GM18858 (cell line): ENCODE measurements around the gene ZNF680.
"Not testable (repeated sequence)": the region's sequence is repeated elsewhere in the genome, so short reads cannot be mapped to it uniquely, and the experiment has no call there.

Experiments
- ATAC-seq: cut with Tn5 transposase; IDR thresholded peaks from one replicate; pipeline ENCODE4 v1.9.1; 2021; ENCODE audit not compliant: unreplicated experiment

Gene ZNF680

DNA sequence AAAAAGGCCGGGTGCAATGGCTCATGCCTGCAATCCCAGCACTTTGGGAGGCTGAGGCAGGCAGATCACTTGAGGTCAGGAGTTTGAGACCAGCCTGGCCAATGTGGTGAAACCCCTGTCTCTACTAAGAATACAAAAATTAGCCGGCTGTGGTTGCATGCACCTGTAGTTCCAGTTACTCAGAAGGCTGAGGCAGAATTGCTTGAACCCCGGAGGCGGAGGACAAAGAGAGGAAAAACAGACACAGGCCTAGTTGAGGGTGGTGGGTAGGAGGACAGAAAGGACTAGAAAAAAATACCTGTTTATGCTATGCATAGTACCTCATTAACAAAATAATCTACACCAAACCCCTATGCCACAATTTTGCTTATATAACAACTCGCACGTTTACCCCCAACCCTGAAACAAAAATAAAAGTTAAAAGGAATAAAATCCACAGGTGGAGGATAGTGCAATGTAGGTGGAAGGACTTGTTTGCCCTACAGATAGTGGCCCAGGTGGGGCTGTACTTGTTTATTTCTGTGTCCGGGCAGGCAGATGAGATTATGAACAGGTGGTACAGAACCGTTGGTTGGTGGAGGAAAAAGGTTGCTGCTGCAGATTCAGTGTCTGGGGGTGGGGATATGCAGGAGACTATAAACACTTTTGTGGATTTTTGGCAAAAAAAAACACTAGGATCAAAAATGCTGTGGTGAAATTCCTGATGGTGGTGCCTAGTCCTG lies 5.1 kb downstream of the ZNF680 start:
- no peak for ATAC-seq

DNA sequence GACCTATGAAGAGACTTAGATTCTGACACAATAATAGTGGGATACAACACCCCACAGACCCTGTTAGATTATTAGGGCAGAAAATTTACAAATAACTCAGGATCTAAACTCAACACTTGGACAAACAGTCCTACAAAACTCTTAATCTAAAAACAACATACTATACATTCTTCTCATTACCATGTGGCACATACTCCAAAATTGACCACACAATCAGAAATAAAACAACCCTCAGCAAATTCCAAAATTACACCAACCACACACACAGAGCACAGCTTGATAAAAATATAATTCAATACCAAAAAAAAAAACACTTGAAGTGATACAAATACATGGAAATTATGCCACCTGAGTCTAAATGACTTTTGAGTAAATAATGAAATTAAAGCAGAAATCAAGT lies 7.8 kb downstream of the ZNF680 start:
- no peak for ATAC-seq

DNA sequence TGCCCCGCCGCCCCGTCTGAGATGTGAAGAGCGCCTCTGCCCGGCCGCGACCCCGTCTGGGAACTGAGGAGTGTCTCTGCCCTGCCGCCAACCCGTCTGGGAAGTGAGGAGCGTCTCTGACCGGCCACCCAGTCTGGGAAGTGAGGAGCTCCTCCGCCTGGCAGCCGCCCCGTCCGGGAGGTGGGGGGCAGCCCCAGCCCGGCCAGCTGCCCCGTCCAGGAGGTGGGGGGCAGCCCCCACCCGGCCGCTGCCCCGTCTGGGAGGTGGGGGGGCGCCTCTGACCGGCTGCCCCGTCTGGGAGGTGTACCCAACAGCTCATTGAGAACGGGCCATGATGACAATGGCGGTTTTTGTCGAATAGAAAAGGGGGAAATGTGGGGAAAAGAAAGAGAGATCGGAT lies 8.7 kb downstream of the ZNF680 start:
- not testable (repeated sequence) for ATAC-seq

- no peak for ATAC-seq
Observed at GRCh38 chr7:64551375-64552142, 11.3 kb downstream of the ZNF680 start.

GRCh38 chr7:64544010-64544409 lies 18.9 kb downstream of the ZNF680 start:
- ATAC-seq: no peak

DNA sequence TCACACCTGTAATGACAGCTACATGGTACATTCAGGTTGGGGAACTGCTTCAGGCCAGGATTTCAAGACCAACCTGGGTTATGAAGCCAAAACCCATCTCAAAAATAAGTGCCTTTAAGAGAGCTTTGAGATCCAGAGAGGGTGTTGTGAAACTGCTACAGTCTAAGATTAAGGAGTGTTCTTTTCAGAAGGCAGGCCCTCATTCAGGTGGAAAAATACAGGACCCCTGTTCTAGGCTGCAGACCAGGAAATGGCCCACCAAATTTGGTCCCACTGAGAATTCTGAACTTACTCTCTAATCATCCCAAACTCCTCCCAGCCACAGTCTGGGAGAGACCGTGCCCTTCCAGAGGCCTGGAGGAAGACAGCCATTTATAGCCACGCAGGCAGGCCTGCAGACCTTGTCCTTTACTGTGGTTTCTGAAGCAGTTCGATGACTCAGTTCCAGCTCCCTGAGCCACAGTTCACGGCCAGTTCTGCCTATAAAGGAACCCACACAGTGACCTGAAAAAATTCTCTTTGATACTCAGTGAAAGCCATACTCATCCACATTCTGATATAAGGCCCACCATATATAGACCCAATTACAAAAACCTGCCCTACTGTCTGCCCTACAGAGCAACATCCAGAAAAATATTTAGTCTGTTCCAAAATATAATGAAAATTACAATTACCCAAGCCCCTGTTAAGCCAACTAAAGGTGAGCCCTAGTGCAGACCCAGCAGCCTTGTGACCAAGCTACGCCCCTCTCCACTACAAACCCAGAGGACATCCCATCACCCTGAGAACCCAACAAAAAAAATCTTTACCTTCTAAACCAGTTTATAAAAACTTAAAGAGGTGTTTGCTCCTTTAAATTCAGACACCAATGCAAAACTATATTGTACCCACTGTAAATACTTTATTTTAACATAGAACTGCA lies 21.2 kb downstream of the ZNF680 start:
- no peak for ATAC-seq

- ATAC-seq: no peak
Observed at GRCh38 chr7:64533756-64534155, 29.1 kb downstream of the ZNF680 start.

DNA sequence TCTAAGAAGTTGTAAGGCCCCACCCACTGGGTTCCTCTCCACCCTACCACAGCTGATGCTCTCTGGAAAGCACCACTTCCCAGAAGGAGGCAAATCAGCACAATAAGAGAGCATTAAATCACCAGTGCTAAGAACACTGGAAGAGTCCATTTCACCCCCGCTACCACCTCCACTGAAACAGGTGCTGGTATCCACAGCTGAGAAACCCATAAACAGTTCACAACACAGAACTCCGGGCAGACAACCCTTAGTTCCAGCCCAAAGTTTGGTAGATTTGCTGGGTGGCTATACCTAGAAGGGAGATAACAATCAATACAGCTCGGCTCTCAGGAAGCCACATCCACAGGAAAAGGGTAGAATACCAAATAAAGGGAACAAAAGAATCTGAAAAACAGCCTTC lies 34.1 kb downstream of the ZNF680 start:
- ATAC-seq: no peak

DNA sequence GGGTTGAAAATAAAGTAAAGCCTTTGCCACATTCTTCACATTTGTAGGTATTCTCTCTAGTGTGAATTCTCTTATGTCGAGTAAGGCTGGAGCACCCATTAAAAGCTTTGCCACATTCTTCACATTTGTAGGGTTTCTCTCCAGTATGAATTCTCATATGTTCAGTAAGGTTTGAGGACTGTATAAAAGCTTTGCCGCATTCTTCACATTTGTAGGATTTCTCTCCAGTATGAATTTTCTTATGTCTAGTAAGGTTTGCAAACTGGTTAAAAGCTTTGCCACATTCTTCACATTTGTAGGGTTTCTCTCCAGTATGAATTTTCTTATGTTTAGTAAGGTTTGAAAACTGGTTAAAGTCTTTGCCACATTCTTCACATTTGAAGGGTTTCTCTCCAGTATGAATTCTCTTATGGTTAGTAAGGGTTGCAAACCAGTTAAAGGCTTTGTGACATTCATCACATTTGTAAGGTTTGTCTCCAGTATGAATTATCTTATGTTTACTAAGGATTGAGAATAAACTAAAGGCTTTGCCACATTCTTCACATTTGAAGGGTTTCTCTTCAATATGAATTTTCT lies 41.4 kb downstream of the ZNF680 start:
- ATAC-seq: no peak

- ATAC-seq: no peak
Observed at GRCh38 chr7:64516451-64516850, 46.4 kb downstream of the ZNF680 start.

- ATAC-seq: no peak
Observed at GRCh38 chr7:64515781-64516180, 47.1 kb downstream of the ZNF680 start.

GRCh38 chr7:64515330-64515729 lies 47.5 kb downstream of the ZNF680 start:
- no peak for ATAC-seq

- ATAC-seq: no peak
Observed at GRCh38 chr7:64509583-64509982, 53.3 kb downstream of the ZNF680 start.

DNA sequence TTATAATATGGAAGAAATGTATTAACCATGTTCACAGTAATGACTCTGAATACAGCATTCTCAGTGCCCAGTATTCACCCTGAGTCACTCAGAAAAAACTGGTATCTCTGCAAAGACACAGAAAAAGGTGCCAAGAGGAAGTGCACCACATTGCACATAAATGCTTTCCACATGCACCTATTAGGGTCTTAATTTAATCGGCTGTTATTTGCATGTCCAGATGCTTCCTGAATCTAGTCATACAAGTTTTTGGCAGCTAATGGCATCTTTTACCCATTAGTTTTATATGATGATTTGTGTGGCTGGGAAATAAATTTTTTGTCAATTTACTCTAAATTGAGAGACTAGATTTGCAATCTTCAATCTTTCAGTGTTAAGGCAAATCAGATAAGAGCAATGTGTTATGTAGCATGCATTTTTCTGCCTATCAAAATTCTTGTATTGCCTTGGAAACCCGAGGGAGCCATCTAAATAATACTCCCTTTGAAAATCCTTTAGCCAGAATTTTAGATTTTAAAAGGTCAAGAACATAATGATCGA lies 58.2 kb downstream of the ZNF680 start:
- ATAC-seq: no peak

DNA sequence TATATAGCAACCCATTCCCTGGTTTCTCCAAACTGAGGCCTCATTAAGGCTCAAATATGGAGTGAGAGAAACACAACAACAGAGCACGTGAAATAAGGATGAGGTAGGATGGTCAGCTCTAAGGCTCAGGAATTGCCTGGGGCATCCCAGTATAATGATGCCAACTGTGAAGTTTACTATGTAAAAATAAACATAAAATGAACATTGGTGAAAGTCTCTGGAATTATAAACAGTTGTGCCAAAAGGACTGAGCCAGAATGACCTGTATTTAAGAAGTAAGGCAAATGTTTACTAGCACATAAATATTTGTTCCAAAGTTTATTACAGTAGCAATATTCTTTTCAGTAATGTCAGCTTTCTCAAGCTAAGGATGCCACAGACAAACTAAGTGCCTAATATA lies 64.6 kb downstream of the ZNF680 start:
- ATAC-seq: no peak

- no peak for ATAC-seq
Observed at GRCh38 chr7:64494912-64495461, 67.9 kb downstream of the ZNF680 start.

GRCh38 chr7:64485623-64486022 lies 77.2 kb downstream of the ZNF680 start:
- ATAC-seq: no peak
